ENCODE data around the gene NPR1. TPM values are rescaled to one million over a fixed set of nuclear protein-coding genes. Genes with fewer than 3 reads are reported as not detected.

The NPR1 gene
- 1.6 to 2.5 TPM (median 1.9 TPM) in 5 replicates for total RNA-seq (2022; extraction: Qiagen RNA extraction)

GRCh38 chr1:153678519-153679336 is at the start of gene NPR1:
Gene NPR1, plus strand, starts transcription at chr1:153678688. Its CDS starts 421 bp downstream, at chr1:153679109.

GRCh38 chr1:153633754-153634665 is 44.5 kb upstream of the NPR1 start, which contains the start of gene CHTOP:
Gene CHTOP, plus strand, starts transcription at chr1:153634066. Its CDS starts 2,523 bp downstream, at chr1:153636589.

GRCh38 chr1:153658400-153659174 is 19.9 kb upstream of the NPR1 start, which contains the start of gene SNAPIN:
Gene SNAPIN, plus strand, starts transcription at chr1:153658703. Its CDS starts 41 bp downstream, at chr1:153658744.

GRCh38 chr1:153670859-153671627 is 7.4 kb upstream of the NPR1 start, which contains the start of gene ILF2:
Gene ILF2, minus strand, starts transcription at chr1:153670993. Its CDS starts 71 bp downstream, at chr1:153670922.

GRCh38 chr1:153727463-153728304 is 49.2 kb downstream of the NPR1 start, which contains the start of gene INTS3:
Gene INTS3, plus strand, starts transcription at chr1:153728050. Its CDS starts 585 bp downstream, at chr1:153728635.

Other genes with a start within 250 kb of the NPR1 start
- not detected in 5 replicates for gene S100A7, start 218.0 kb upstream of the NPR1 start, total RNA-seq (2022; extraction: Qiagen RNA extraction)
- gene S100A6, start 142.7 kb upstream of the NPR1 start, total RNA-seq (2022; extraction: Qiagen RNA extraction): 2,973 to 4,069 TPM (median 3,618 TPM) in 5 replicates
- 0.64 to 1.2 TPM (median 0.83 TPM) in 5 replicates for gene S100A5, start 137.8 kb upstream of the NPR1 start, total RNA-seq (2022; extraction: Qiagen RNA extraction)
- gene S100A4, start 132.9 kb upstream of the NPR1 start, total RNA-seq (2022; extraction: Qiagen RNA extraction): 1,517 to 1,961 TPM (median 1,696 TPM) in 5 replicates
- 107 to 126 TPM (median 115 TPM) in 5 replicates for gene S100A3, start 129.4 kb upstream of the NPR1 start, total RNA-seq (2022; extraction: Qiagen RNA extraction)
- gene S100A2, start 112.8 kb upstream of the NPR1 start, total RNA-seq (2022; extraction: Qiagen RNA extraction): 19.0 to 37.7 TPM (median 28.0 TPM) in 5 replicates
- gene S100A16, start 65.6 kb upstream of the NPR1 start, total RNA-seq (2022; extraction: Qiagen RNA extraction): 487 to 581 TPM (median 545 TPM) in 5 replicates
- gene S100A14, start 62.4 kb upstream of the NPR1 start, total RNA-seq (2022; extraction: Qiagen RNA extraction): 0.14 to 0.82 TPM (median 0.52 TPM) in 5 replicates
- gene S100A13, start 51.2 kb upstream of the NPR1 start, total RNA-seq (2022; extraction: Qiagen RNA extraction): 155 to 191 TPM (median 185 TPM) in 5 replicates
- gene S100A1, start 50.3 kb upstream of the NPR1 start, total RNA-seq (2022; extraction: Qiagen RNA extraction): 0.61 to 1.1 TPM (median 0.83 TPM) in 5 replicates
- gene CHTOP, start 44.6 kb upstream of the NPR1 start, total RNA-seq (2022; extraction: Qiagen RNA extraction): 75.2 to 85.0 TPM (median 76.0 TPM) in 5 replicates
- 53.6 to 62.1 TPM (median 59.1 TPM) in 5 replicates for gene SNAPIN, start 20.0 kb upstream of the NPR1 start, total RNA-seq (2022; extraction: Qiagen RNA extraction)
- gene ILF2, start 7.7 kb upstream of the NPR1 start, total RNA-seq (2022; extraction: Qiagen RNA extraction): 260 to 307 TPM (median 274 TPM) in 5 replicates
- 18.7 to 21.0 TPM (median 20.5 TPM) in 5 replicates for gene INTS3, start 49.4 kb downstream of the NPR1 start, total RNA-seq (2022; extraction: Qiagen RNA extraction)
- gene SLC27A3, start 96.7 kb downstream of the NPR1 start, total RNA-seq (2022; extraction: Qiagen RNA extraction): 0.84 to 1.8 TPM (median 1.0 TPM) in 5 replicates
- gene GATAD2B, start 244.3 kb downstream of the NPR1 start, total RNA-seq (2022; extraction: Qiagen RNA extraction): 7.9 to 11.3 TPM (median 9.1 TPM) in 5 replicates

Data from A549 treated with Hydrocortisone at 1 μM for 4 hours (cell line).